ENCODE measurements around the gene OR11A1.

DNA sequence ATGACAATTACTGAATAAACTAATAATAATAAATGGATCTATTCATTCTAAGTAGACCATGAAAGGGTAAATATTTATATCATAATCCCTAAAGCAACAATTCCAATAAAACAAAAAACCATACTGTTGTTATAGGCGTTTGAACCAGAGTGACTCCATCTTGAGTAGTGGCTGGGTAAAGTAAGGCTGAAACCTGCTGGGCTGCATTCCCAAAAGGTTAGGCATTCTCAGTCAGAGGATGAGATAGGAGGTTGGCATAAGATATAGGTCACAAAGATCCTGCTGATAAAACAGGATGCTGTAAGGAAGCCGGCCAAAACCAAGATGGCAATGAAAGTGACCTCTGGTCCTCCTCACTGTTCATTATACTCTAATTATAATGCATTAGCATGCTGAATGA is 8.4 kb upstream of the OR11A1 start:
- TF ChIP-seq SUZ12 (IDR thresholded peaks at IDR 0.05; ENCODE audit: extremely low read depth, insufficient read depth, insufficient read length) (no peak), ZNF274 (IDR thresholded peaks at IDR 0.05; ENCODE audit: low read depth, low read length) (no peak), YY1 (IDR thresholded peaks at IDR 0.05; ENCODE audit: insufficient read depth, insufficient read length) (no peak)
